SK-N-SH (cell line): ENCODE results near the gene PPP3R2. TPM values are rescaled to one million over a fixed set of nuclear protein-coding genes. Genes with fewer than 3 reads are reported as not detected.
"Not testable (repeated sequence)": the region's sequence is repeated elsewhere in the genome, so short reads cannot be mapped to it uniquely, and the experiment has no call there.

Experiments
- CTCF ChIA-PET: fragments of 300-600, 350-600 bp; formaldehyde crosslinking; extraction: SDS; loops from one replicate; lab custom pipeline; 2021; lab: Yijun Ruan, JAX
- POLR2A ChIA-PET: fragments of 350-600 bp; sonication (Branson Sonifier 250); formaldehyde crosslinking; extraction: SDS; loops from one replicate; lab custom pipeline; 2020; ENCODE audit warnings: antibody characterized with exemption, inconsistent platforms; lab: Yijun Ruan, JAX
- DNase-seq: peaks from one replicate; pipeline ENCODE4 v3.0.0; 2012
- H2AFZ ChIP-seq: fragments of 200-600 bp; sonication (generic); 2 replicates; pipeline ENCODE4 v1.8.1; 2016; ENCODE audit warnings: antibody characterized with exemption, mild to moderate bottlenecking, low read depth
- H3F3A ChIP-seq: fragments of 200-600 bp; sonication (generic); replicated peaks from 2 replicates; pipeline ENCODE3; 2016; ENCODE audit warnings: antibody characterized with exemption, mild to moderate bottlenecking; ENCODE audit not compliant: insufficient read depth
- H3K27ac ChIP-seq, 2 experiments: fragments of 200-500 bp in 1 of 2; fragments of 200-600 bp in 1 of 2; sonication (Bioruptor generic) in 1 of 2; sonication (generic), shearing (Covaris generic) in 1 of 2; 2 replicates each; pipeline versions ENCODE4 v1.5.1 to v1.6.1; 2014 to 2016; ENCODE audit warnings: low read depth in 2 of 2, inconsistent platforms in 1 of 2, low read length in 1 of 2, mild to moderate bottlenecking in 1 of 2, mixed read lengths in 1 of 2
- H3K27me3 ChIP-seq: fragments of 200-600 bp; sonication (generic), shearing (Covaris generic); 2 replicates; pipeline ENCODE4 v1.6.1; 2016; ENCODE audit warnings: mixed run types; ENCODE audit not compliant: insufficient read depth
- H3K36me3 ChIP-seq, 2 experiments: fragments of 200-500 bp in 1 of 2; fragments of 200-600 bp in 1 of 2; sonication (Bioruptor generic) in 1 of 2; sonication (generic) in 1 of 2; replicated peaks in 1 of 2; 2 replicates each; pipeline versions ENCODE3 to v1.5.1; 2014 to 2016; ENCODE audit warnings: low read length in 1 of 2, mild to moderate bottlenecking in 1 of 2; ENCODE audit not compliant: insufficient read depth in 2 of 2, control insufficient read depth in 1 of 2
- H3K4me1 ChIP-seq, 2 experiments: fragments of 200-500 bp in 1 of 2; fragments of 200-600 bp in 1 of 2; sonication (Bioruptor generic) in 1 of 2; sonication (generic), shearing (Covaris generic) in 1 of 2; 2 replicates each; pipeline versions ENCODE4 v1.5.1 to v1.6.1; 2014 to 2016; ENCODE audit warnings: low read depth in 1 of 2, low read length in 1 of 2, mixed run types in 1 of 2; ENCODE audit not compliant: insufficient read depth in 2 of 2, control insufficient read depth in 1 of 2
- H3K4me2 ChIP-seq: fragments of 200-600 bp; sonication (generic), shearing (Covaris generic); 2 replicates; pipeline ENCODE4 v1.6.1; 2017; ENCODE audit warnings: mixed run types
- H3K4me3 ChIP-seq, 2 experiments: fragments of 200-500 bp in 1 of 2; fragments of 200-600 bp in 1 of 2; sonication (Bioruptor generic) in 1 of 2; sonication (generic), shearing (Covaris generic) in 1 of 2; 2 replicates each; pipeline versions ENCODE4 v1.5.1 to v1.8.1; 2014 to 2016; ENCODE audit warnings: low read depth in 2 of 2, inconsistent platforms in 1 of 2, low read length in 1 of 2, mild to moderate bottlenecking in 1 of 2, mixed read lengths in 1 of 2, moderate library complexity in 1 of 2
- H3K79me2 ChIP-seq: fragments of 200-600 bp; sonication (generic); 2 replicates; pipeline ENCODE4 v1.8.1; 2017; ENCODE audit warnings: mild to moderate bottlenecking; ENCODE audit not compliant: insufficient read depth
- H3K9ac ChIP-seq: fragments of 200-600 bp; sonication (generic); 2 replicates; pipeline ENCODE4 v1.6.1; 2017; ENCODE audit warnings: mixed run types
- H3K9me2 ChIP-seq: fragments of 200-600 bp; sonication (generic); 2 replicates; pipeline ENCODE4 v1.6.1; 2017; ENCODE audit warnings: mixed run types
- H3K9me3 ChIP-seq: fragments of 200-600 bp; sonication (generic); 2 replicates; pipeline ENCODE4 v1.6.1; 2017; ENCODE audit warnings: mixed run types, mild to moderate bottlenecking, moderate library complexity
- H4K20me1 ChIP-seq: fragments of 200-600 bp; sonication (generic); 2 replicates; pipeline ENCODE4 v1.6.1; 2017; ENCODE audit warnings: mild to moderate bottlenecking, mixed run types; ENCODE audit not compliant: insufficient read depth
- CHD2 ChIP-seq: fragments of 150-350 bp; IDR thresholded peaks from 2 replicates; pipeline ENCODE4 v1.6.1; 2018; ENCODE audit warnings: low read length; ENCODE audit not compliant: partially characterized antibody
- CTCF ChIP-seq: fragments of 200-600 bp; sonication (generic); IDR thresholded peaks from 2 replicates; pipeline ENCODE4 v1.6.1; 2017; ENCODE audit warnings: antibody characterized with exemption, mild to moderate bottlenecking, moderate library complexity
- ELF1 ChIP-seq: IDR thresholded peaks from 2 replicates; pipeline ENCODE4 v1.4.0; 2012
- EP300 ChIP-seq, 2 experiments: IDR thresholded peaks; 2 replicates each; pipeline versions ENCODE4 v1.4.0 to v1.6.1; 2012; ENCODE audit warnings: borderline replicate concordance in 1 of 2, low read depth in 1 of 2, low read length in 1 of 2
- FOXJ3 ChIP-seq: sonication (generic); formaldehyde crosslinking; IDR thresholded peaks from 2 replicates; pipeline ENCODE4 v1.5.1; 2020; ENCODE audit warnings: mild to moderate bottlenecking, missing genetic modification reagents
- FOXM1 ChIP-seq: IDR thresholded peaks from 2 replicates; pipeline ENCODE4 v1.4.0; 2012; ENCODE audit warnings: low read depth, mild to moderate bottlenecking
- GABPA ChIP-seq: IDR thresholded peaks from 2 replicates; pipeline ENCODE4 v1.4.0; 2012; ENCODE audit warnings: low read depth, mild to moderate bottlenecking
- JUND ChIP-seq: IDR thresholded peaks from 2 replicates; pipeline ENCODE4 v1.4.0; 2012
- MXI1 ChIP-seq: IDR thresholded peaks from 2 replicates; pipeline ENCODE4 v1.6.1; 2012; ENCODE audit warnings: mild to moderate bottlenecking, low read depth, low read length, improper control_type of control experiment
- NRF1 ChIP-seq: IDR thresholded peaks from 2 replicates; pipeline ENCODE4 v1.6.1; 2012; ENCODE audit warnings: low read depth, mild to moderate bottlenecking, low read length
- PBX3 ChIP-seq: IDR thresholded peaks from 2 replicates; pipeline ENCODE4; 2012
- POLR2AphosphoS5 ChIP-seq: IDR thresholded peaks from 2 replicates; pipeline ENCODE4 v1.6.1; 2012; ENCODE audit warnings: low read depth, low read length
- RAD21 ChIP-seq: IDR thresholded peaks from 2 replicates; pipeline ENCODE4 v1.6.1; 2012; ENCODE audit warnings: mild to moderate bottlenecking, low read length
- REST ChIP-seq: IDR thresholded peaks from 2 replicates; pipeline ENCODE4 v1.6.1; 2012; ENCODE audit warnings: mild to moderate bottlenecking, low read depth, low read length, moderate library complexity
- RFX5 ChIP-seq: IDR thresholded peaks from 2 replicates; pipeline ENCODE4 v1.6.1; 2012; ENCODE audit warnings: mild to moderate bottlenecking, improper control_type of control experiment, low read length
- SIN3A ChIP-seq: IDR thresholded peaks from 2 replicates; pipeline ENCODE4 v1.6.1; 2012; ENCODE audit warnings: low read depth, mild to moderate bottlenecking, low read length, moderate library complexity, borderline replicate concordance
- TAF1 ChIP-seq: IDR thresholded peaks from 2 replicates; pipeline ENCODE4 v1.6.1; 2012; ENCODE audit warnings: low read depth, mild to moderate bottlenecking, low read length, moderate library complexity, borderline replicate concordance
- TCF12 ChIP-seq: IDR thresholded peaks from 2 replicates; pipeline ENCODE4 v1.4.0; 2012
- TEAD4 ChIP-seq: IDR thresholded peaks from 2 replicates; pipeline ENCODE4 v1.4.0; 2012; ENCODE audit warnings: mild to moderate bottlenecking, borderline replicate concordance; ENCODE audit not compliant: insufficient read depth
- WGBS: methylation state at CpG from one replicate; pipeline ENCODE4 v1.1.6; 2017; ENCODE audit warnings: low lambda C conversion rate; 5-methylcytosine and 5-hydroxymethylcytosine counted together
- polyA plus RNA-seq, 3 experiments: library from polyadenylated mRNA; depleted of rRNA; stranded (reverse); fragments of >200 nt; gene quantifications; 2 replicates each; pipeline ENCODE4 v1.2.3, GENCODE V29; 2012

The PPP3R2 gene
- polyA plus RNA-seq, 1 of the 3 experiments (the other 2 are of a cell fraction), result not detected

GRCh38 chr9:101549472-101550098 lies 45.2 kb downstream of the PPP3R2 start:
- H3K9ac ChIP-seq, H4K20me1 ChIP-seq, H3K27ac ChIP-seq, H3K4me3 ChIP-seq, H3K4me2 ChIP-seq, H3K9me2 ChIP-seq, POLR2A ChIA-PET, H3K79me2 ChIP-seq, H3K27me3 ChIP-seq, H3K9me3 ChIP-seq, DNase-seq, H2AFZ ChIP-seq, H3K4me1 ChIP-seq, H3F3A ChIP-seq: not testable (repeated sequence)
- peak; percentile 60 for TF ChIP-seq CTCF
- WGBS, result 84% methylated on average over 18 of the region's 18 CpGs
- CTCF ChIA-PET, result interaction anchor here (1.8 kb wide), 1 partner anchor 14 kb away, joined by 7 read pairs; no protein-coding TSS in a partner anchor
- peaks cover 83 to 91% of the 10 kb centered on the region in 2 experiments for H3K36me3 ChIP-seq

GRCh38 chr9:101543098-101543735 lies 51.6 kb downstream of the PPP3R2 start:
- Histone ChIP-seq H3K9me2 (no peaks in the 10 kb centered on the region), H3K4me1 (peaks cover 0 to 1% of the 10 kb centered on the region in 2 experiments; a peak in 1 of 4 replicates), H3K36me3 (peaks cover 67 to 89% of the 10 kb centered on the region in 2 experiments), H3K9ac (no peak overlapping the region), H2AFZ (no peak overlapping the region), H3K79me2 (peaks cover 8% of the 10 kb centered on the region; the same call in 1 of the 2 replicates), H3F3A (no peaks in the 10 kb centered on the region), H3K27me3 (no peaks in the 10 kb centered on the region), H3K4me2 (no peak overlapping the region), H4K20me1 (peaks cover 14% of the 10 kb centered on the region), H3K9me3 (no peaks in the 10 kb centered on the region), H3K27ac (no peak overlapping the region), H3K4me3 (no peak overlapping the region)
- TF ChIP-seq POLR2AphosphoS5, result no peak
- TF ChIP-seq EP300 (IDR thresholded peaks at IDR 0.05; ENCODE audit: borderline replicate concordance in 1 of 2, low read depth in 1 of 2, low read length in 1 of 2), result no peak
- no peak for TF ChIP-seq PBX3
- no peak for TF ChIP-seq FOXJ3
- TF ChIP-seq GABPA, result no peak
- no peak for TF ChIP-seq FOXM1
- no peak for TF ChIP-seq TEAD4
- TF ChIP-seq MXI1, result no peak
- no peak for TF ChIP-seq CHD2
- no peak for TF ChIP-seq RAD21
- TF ChIP-seq SIN3A, result no peak
- TF ChIP-seq ELF1, result no peak
- no peak for TF ChIP-seq JUND
- no peak for TF ChIP-seq RFX5
- TF ChIP-seq REST, result no peak
- TF ChIP-seq NRF1, result no peak
- no peak for TF ChIP-seq TAF1
- no peak for TF ChIP-seq TCF12
- POLR2A ChIA-PET, result interaction anchor here (0.9 kb wide), 1 partner anchor 10 kb away, joined by 4 read pairs; the partner anchor contains the start of gene RNF20
- WGBS, result 99% methylated on average over 11 of the region's 14 CpGs
- DNase-seq, result no peak
- CTCF ChIA-PET, result interaction anchor here (1.3 kb wide), 1 partner anchor 94 kb away, joined by 4 read pairs; no protein-coding TSS in a partner anchor
